GM19397 (cell line): ENCODE measurements around the gene EHBP1L1.
A peak's percentile ranks its signal among the peaks of the same experiment; 100 is the strongest.
"Not testable (repeated sequence)": the region's sequence is repeated elsewhere in the genome, so short reads cannot be mapped to it uniquely, and the experiment has no call there.

Experiments used
- ATAC-seq: cut with Tn5 transposase; IDR thresholded peaks from one replicate; pipeline ENCODE4 v1.9.1; 2021; ENCODE audit warnings: mild to moderate bottlenecking, moderate library complexity; ENCODE audit not compliant: unreplicated experiment

Gene EHBP1L1

DNA sequence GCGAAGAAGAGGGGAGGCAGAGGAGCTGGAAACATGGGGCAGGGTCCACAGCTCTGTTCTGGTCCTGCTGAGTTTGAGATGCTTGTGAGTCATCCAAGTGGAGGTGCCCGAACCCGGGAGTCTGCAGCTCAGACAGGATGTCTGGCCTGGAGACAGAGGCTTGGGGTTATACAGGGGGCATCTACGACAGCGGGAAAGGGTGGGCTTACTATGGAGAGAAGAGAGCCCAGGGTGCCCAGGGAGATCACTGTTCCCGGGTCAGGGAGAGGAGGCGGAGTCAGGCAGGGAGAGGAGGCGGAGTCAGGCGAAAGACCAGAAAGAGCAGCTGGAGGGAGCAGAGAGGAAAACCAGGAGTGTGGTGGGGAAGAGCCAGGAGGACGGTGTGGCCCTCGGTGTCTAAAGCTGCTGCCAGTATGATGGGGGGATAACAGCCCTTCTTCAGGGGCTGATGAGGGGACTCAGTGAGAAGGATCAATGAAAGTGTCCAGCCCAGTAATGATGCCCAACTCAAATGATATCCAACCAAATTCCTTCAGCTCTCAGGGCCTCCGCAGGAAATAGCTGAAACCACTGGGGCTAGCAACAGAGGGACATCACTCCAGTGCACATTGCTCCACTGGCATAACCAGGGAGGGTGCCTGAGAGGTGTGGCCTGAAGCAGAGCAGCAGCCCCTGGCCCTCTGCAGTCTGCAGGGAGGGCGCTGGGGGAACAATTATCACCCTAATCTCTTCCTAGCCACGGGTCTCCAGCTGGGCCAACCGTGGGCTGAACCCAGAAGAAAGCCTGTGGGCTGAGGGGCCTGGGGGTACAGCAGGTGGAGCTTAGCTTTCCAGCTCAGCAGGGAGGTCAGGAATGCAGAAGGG, 15.1 kb upstream of the EHBP1L1 start:
- no peak for ATAC-seq

DNA sequence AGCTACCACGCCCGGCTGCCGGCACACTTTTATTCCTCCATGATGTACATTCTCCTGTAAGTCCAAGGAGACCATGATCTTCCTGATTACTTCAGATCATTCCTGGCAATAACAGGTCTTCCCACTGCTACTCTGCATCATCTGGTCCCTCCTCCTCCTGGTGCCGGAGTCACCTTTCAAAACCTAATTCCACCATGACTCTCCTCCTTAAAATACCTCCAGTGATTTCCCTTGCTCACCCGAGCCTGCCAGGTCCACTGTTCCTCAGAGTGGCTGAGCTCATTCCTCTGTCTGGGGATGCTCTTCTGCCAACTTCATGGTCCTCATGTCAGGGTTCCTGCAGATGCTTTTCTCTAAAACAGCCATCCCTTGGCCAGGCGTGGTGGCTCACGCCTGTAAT, 13.8 kb upstream of the EHBP1L1 start:
- no peak for ATAC-seq

DNA sequence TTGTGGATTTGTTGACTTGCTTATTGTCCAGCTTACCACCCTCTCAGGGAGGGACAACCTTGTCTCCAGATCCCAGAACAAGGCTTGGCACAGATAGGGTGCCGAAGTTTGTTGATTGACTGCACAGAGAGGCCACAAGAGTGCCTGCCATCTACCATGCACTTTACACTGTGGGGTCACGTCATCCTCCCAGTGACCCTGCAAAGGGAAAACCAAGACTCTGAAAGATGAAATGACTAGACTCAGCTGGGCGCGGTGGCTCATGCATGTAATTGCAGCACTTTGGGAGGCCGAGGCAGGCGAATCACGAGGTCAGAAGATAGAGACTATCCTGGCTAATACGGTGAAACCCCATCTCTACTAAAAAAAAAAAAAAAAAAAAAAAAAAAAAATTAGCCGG, 13.1 kb upstream of the EHBP1L1 start:
- no peak for ATAC-seq

DNA sequence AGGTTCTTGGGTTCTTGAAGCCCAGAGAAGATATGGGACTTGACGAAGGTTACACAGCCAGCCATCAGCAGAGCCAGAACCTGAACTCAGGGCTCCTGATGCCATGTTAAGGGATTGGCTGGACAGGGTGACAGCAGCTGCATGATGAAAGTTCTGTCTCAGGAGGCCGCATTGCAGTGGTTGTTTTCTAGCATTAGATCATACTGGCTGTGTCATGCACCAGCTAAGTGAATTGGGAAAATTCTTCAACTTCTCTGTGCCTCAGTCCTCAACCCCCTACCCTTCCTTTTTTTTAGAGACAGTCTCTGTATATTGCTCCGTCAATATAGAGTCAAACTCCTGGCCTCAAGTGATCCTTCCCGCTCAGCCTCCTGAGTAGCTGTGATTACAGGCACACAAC, 12.3 kb upstream of the EHBP1L1 start:
- no peak for ATAC-seq

DNA sequence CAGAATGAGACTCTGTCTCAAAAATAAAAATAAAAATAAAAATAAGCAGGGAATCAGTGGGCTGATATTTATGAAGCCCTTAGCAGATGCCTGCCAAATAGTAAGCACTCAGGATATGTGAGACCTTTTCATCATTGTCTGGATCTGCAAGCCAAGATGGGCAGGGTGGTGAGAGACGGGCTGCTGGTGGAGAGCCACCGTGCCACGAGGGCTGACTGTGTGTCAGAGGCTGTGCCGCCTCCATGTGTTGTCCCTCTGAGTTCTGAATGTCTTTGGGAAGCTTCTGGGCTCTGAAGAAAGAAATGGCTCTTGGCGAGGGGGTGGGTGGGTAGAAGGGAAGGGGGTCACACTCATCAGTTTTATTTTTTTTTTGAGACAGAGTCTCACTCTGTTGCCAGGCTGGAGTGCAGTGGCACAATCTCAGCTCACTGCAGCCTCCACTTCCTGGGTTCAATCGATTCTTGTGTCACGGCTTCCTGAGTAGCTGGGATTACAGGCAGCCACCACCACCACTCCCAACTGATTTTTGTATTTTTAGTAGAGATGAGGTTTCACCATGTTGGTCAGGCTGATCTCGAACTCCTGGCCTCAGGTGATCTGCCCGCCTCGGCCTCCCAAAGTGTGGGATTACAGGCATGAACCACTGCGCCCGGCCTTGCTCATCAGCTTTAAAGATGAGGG, 10.8 kb upstream of the EHBP1L1 start:
- ATAC-seq: not testable (repeated sequence)

DNA sequence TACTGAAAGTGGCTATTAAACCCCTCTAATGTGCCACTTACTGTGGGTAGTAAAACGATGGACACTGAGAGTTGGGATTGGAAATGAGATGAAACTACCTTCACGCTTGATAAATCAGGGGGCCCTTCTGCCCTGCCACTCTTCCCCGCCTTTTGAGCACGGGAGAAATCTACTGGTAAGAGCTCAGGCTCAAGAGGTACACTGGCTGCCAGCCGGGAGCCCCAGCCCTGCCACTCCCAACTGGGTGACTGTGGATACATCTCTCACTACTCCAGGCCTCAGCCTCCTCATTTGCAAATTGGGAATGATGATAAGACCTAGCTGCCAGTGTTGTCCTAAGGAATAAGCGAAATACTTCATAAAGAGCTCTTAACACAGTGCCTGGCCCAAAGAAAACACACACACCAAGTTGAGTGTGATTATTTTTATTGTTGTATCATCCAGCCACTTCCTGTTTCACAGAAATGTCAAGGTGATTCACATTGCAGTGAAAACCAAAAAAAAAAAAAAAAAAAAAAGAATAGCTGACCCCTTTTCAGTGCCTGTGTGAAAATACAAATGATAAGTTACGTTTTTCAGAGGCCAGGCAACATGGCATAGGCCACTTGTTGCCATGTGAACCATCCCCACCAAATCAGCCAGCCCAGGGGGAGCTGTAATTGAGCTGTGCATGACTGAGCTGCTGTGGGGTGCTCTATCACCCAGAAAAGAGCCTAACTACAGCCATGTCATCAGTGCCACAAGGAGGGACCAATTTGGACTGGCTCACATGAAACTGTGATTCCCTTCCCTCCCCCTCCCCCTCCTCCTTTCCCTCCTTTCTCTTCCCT, 10.0 kb upstream of the EHBP1L1 start:
- no peak for ATAC-seq

DNA sequence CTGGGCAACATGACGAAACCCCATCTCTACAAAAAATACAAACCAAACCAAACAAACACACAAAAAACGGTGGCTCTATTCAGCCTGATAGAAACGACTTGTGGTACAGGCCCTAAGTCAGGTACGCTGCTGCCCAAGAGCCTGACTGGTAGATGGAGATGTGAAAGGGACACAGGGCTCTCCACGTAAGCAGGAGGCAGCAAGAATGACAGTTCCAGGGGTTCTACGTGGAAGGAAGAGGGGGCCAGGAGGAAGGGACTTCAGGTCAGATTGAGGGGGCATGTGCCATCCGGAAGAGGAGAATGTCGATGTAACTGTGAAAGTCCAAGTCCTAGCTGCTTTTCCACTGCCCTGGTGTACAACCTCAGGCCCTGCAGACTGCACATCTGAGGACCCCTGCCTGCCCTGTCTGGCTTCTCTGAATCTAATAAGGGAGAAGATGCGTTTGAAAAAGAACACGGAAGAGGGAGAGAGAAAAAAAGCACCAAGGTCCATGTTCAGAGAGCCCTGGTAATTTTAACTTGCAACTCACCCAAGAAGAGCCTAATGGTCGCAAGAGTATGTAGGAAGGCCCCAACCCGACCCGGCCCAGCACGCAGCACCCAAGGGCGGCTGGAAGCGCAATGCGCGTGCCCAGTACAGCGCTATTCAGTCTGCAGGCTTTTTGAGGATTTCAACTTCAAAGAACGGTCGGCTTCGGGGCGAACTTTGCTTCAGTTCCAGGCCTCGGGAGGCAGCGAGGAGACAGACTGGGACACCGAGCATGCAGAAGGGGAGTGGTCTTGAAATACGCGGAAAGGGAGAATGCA, 6.5 kb upstream of the EHBP1L1 start:
- ATAC-seq: peak; percentile 9

DNA sequence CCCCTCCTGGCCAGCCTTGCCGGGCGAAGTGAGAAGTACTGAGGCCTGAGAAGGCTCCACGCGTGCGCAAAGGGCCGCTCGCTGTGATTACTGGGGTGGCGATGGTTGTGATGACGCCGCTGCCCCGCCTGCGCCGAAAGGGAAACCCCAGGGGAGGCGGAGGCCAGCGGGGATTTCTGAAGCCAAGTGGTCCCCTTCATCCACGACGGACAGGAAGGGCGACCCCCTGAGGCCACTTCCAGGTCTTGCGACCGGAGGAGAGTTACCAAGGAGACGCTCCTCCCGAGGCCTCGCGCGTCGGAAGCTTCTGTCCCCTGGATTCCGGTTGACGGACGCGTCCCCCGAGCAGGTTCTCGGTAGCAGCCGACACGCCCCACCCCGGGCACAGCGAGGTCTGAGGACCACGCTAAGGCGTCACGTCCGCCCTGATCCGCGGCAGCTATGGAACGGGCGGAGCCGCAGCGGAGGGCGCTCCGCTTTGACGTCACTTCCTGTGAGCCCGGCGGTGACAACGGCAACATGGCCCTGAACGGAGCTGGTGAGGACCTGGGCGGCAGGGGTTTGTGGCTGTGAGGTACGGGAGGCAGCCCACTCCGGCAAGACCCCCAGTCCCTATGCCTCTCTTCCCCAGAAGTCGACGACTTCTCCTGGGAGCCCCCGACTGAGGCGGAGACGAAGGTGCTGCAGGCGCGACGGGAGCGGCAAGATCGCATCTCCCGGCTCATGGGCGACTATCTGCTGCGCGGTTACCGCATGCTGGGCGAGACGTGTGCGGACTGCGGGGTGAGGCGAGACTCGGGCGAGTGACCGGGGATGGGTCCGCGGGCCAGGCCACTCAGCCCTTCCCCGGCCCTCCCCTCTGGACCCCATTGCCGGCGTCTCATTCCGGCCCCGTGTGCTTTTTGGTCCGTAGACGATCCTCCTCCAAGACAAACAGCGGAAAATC, 5.6 kb upstream of the EHBP1L1 start, which contains the start of gene ZNRD2:
ZNRD2 (plus strand) TSS at position 505 of the 946 bp plus-strand sequence; CDS start at position 520, 15 bp downstream.
- ATAC-seq: peak; percentile 62

DNA sequence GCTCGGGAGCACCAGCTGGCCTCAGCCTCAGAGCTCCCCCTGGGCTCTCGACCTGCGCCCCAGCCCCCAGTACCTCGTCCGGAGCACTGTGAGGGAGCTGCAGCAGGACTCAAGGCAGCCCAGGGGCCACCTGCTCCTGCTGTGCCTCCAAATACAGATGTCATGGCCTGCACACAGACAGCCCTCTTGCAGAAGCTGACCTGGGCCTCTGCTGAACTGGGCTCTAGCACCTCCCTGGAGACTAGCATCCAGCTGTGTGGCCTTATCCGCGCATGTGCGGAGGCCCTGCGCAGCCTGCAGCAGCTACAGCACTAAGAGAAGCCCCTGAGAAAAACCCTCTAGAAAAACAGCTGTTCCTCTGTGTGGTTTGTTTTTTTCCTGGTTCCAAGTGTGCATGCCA, 4.4 kb upstream of the EHBP1L1 start:
- ATAC-seq: no peak

DNA sequence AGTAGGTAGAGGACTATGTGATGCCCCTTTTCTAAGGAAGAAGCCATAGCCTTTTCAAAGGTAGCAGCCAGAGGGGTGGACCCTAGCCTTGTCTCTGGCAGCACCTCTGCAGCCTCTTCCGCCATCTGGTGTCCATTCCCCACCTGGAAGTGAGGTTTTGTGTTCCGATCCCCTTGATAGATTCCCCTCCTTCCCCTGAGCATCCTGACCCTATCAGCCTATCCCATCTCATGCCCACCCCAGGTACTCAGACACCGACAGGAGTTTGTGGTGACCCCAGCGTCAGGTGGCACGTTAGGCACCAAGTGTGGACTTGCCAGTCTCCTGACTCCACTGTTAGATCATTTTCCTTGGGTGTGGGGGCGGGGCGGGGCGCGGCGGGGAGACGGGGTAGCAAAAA, 3.9 kb upstream of the EHBP1L1 start:
- ATAC-seq: no peak

DNA sequence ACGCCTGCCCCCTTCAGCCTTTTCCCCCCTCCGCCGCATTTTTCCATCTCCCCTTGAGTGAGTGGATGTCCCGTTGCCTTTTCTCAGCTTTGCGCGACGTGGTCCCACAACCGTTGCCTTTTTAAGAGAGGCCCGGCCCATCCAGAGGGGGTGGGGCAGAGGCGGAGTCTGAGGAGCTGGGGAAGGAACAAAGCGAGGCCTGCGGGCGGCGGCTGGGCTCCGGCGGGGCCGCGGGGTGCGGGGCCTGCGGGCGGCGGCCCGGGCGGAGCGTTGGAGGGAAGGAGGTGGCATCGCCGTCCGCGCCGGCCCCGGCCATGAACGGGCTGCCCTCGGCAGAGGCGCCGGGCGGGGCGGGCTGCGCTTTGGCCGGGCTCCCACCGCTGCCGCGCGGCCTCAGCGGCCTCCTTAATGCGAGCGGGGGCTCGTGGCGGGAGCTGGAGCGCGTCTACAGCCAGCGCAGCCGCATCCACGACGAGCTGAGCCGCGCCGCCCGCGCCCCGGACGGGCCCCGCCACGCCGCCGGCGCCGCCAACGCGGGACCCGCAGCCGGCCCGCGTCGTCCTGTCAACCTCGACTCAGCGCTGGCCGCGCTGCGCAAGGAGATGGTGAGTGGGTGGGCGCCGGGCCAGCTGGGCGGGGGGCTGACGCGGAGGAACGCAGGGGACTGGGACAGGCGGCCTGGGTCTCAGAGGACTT, 3.3 kb upstream of the EHBP1L1 start, which contains the start of gene FAM89B:
FAM89B (plus strand) TSS at position 183 of the 696 bp plus-strand sequence; CDS start at position 315, 132 bp downstream.
- ATAC-seq: no peak

DNA sequence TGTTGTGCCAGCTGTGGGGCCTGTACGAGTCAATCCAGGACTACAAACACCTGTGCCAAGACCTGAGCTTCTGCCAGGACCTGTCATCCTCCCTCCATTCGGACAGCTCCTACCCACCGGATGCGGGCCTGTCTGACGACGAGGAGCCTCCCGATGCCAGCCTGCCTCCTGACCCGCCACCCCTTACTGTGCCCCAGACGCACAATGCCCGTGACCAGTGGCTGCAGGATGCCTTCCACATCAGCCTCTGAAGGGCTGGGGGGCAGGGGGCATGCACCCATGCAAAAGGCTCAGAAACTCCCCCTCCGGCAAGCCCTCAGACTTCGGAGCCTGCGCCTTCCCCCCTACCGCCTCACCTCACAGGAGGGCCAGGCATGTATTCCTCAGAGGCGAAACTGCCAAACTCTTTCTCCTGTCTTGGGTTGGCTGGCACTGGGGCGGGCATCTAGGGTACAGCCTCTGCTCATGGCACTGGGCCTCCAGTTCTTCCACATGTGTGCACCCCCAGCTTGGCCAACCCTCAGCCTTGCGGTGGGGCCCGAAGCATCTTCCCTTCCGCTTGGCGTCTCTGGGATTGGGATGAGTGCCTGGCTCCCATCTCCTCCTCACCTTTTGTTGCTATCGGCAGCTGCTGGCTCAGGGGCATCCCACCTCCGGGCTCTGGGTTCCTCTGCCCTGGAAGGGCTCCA, 2.3 kb upstream of the EHBP1L1 start:
- no peak for ATAC-seq

DNA sequence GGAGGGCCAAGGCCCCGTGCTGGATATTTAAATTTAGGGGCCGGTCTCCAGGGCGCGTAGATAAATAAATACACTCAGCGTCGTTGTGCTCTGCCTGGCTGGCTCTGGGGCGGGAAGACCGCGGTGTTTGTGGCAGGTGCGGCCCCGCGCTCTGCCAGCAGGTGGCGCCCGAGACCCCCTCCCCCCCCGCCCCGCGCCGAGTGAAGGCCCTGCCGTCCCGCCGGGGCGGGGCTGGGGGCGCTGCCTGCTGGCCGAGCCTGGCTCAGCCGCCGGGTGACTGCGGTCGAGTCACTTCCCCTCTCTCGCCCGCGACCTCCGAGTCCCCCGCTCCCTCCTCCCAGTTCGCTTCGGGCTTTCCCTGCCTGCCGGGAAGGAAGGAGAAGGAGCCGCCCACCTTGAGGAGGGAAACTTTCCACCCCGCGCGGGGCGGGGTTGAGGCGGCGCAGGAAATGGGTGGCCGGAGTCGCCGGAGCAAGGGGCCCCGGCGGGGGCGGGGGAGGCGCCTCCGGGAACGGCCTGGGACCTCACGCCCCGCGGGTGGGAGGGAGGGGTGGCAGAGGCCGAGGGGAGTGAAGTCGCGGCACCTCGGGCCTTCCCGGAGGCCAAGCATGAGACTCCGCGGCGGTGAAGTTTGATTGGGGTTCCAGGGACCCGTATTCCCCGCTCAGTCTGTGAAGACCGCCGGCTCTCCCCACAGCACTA, 1.6 kb upstream of the EHBP1L1 start:
- ATAC-seq: no peak

DNA sequence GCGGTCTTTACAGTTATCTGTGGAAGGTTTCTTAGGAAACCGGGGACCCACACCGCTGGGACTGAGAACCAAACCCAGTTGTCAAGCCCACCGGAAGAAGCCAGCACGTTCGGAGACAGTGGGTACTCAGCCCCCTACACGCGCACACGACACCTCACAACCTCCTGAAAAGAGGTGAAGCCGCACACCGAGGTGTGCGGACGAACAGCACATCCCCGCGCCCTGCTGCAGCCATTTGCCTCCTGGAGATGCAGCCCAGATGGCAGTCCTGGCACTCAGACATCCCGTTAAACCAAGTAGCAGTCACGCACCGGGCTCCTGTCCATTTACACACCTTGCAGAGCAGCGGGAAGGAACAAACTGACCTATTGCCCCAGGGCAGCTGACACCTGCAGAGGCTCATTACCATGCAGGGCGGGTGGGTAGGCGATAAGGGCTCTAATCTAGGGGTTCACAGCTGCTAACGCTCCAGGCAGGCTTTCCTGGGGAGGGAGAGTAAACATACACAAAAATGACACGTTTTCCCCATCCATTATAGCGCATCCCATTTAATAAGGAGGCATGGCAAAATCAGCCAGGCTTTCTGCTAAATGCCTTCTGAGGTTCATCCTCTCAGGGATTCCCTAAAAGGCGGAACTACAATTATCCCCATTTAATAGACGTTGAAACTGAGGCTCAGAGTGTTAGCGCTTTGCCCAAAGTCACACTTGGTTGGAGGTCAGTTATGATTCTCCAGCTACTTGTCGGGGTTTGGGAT, 864 bp upstream of the EHBP1L1 start:
- no peak for ATAC-seq

DNA sequence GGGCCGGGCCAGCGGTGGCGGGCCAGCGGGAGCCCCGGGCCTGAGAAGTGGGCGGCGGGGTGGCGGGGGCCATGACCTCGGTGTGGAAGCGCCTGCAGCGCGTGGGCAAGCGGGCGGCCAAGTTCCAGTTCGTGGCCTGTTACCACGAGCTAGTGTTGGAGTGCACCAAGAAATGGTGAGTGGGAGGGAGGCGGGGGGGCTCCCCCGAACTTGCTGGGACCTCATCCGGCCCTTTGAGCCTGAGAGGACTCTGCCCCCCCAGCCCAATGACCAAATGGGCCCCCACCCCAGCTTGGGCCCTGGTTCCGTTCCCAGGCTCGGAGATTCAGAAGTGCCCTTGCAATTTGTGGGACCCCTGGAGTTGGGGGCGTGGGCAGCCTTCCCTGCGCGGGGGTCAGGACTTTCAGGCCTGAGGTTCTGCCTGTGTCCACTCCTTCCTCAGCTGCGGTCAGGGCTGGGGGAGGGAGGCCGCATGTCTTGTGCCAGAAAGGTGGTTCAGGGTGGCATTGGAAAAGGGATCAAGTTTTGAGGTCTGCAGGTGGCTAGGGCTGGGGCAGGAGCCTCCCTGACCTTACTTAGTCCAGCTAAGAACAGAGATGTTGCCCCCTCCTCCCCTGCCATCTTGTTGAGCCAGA, 496 bp downstream of the EHBP1L1 start:
- ATAC-seq: no peak
